Activated T-cell treated with anti-CD3 and anti-CD28 coated beads for 1 hour (primary cell): Measurements from ENCODE around the gene STK16.
A peak's percentile ranks its signal among the peaks of the same experiment; 100 is the strongest.

Source experiments
- DNase-seq: peaks from one replicate; pipeline ENCODE4 v3.0.0-alpha.2; 2020; ENCODE audit warnings: low read depth

Gene STK16

DNA sequence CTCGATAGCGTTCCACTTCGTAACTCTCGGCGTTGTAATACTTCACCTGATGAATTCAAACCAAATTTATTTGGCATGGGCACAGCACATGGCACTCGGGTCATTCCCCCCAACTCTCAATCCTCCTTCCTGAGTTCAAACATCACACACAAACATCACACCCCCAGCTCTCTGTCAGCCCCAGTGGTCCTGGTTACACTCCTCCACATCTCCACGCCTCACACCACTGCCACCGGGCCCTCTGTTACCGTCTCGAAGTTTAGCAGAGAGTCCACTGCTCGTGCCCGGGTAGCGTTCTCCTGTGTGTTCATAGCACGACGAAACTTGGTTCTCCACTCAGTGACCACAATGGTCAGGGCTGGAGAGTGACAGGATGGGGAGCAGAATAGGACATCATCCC is 31.1 kb upstream of the STK16 start:
- DNase-seq, result no peak

DNA sequence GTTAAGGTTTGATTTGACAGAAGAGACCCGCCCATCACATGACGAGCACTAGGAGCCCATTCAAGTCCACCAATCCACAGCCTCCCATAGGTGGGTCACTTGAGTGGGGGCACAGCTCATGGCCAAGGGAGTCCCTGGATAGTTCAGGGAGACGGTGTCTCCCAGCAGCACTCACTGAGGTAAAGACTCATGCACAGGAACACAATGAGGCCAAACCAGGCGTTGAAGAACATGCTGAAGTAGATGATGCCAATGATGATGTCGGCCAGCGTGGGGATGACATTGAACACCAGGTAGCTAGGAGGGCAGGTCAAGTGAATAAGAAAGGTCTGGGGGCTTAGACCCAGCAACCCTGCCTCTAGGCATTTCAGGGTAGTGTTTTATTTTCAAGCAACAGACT is 30.5 kb upstream of the STK16 start:
- no peak for DNase-seq

DNA sequence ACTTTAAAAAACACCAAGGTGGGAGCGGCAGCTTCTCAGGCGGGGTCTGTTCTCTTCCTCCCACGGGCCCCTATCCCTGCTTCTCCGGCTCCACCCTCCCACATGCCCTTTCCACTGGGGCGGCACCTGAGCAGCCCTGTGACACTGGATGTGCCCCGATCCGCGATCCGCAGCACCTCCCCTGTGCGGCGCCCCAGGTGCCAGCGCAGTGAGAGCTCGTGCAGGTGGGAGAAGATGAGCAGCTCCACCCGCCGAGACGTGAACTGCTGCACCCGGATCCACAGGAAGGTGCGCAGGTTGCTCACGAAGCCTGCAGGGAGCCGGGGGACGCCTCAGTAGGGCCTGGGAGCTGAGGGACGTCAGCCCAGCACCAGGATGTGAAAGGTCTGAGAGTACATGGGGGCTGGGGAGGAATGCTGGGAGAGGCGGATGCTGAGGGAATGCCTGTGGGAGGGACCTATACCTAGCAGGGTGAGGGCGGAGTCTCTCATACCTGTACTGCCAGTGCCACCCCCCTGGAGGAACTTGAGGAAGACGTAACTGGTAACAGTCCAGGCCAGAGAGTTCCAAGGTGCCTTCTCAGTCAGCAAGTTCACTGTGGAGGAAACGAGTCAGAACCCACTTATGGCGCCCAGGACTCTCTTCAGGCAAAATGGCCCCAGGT is 29.3 kb upstream of the STK16 start:
- no peak for DNase-seq

- no peak for DNase-seq
Observed at GRCh38 chr2:219216535-219216915, 28.8 kb upstream of the STK16 start.

- no peak for DNase-seq
Observed at GRCh38 chr2:219218217-219218731, 27.0 kb upstream of the STK16 start.

- DNase-seq, result peak; percentile 81
Observed at GRCh38 chr2:219218732-219219701, 26.3 kb upstream of the STK16 start, which contains the start of gene ABCB6. TSS of gene ABCB6 (minus strand) at chr2:219218958. CDS start at chr2:219218673, 285 bp downstream.

GRCh38 chr2:219219784-219220532 is 25.3 kb upstream of the STK16 start:
- no peak for DNase-seq

DNA sequence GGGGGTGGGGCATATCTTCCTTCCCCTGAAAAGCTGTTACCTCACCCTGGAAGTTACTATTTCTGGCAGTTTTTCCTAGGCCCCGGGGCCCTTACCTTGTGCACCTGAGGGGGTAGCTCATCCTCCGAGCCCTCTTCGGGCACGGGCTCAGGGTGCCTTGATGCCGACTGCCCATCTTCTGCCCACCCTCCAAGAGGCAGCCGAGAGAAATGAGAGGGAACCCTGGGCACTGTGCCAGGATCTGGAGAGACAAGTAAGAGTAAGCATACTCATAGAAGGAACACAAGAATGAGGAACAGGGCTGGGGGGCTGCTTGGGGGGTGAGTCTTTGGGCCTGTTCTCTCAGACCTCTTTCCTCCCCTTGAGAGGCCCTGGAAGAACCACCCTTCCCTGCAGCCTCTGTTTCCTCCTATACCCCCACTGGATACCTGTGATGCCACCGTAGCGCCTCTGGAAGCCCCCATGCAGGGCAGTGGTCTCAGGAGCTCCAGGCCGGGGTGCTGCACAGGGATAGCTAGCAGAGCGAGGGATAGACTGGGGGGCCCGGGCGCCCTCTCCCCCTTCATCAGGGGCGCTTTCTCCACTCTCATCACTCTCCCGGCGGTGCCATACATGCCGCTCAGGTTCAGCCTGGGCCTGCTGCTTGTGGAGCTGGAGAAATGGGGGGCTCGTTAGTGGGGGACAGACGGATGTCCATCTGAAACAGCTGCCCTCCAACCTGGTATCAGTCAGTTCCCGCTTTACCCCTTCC is 24.5 kb upstream of the STK16 start:
- no peak for DNase-seq

- DNase-seq, result no peak
Observed at GRCh38 chr2:219221957-219222518, 23.2 kb upstream of the STK16 start.

- no peak for DNase-seq
Observed at GRCh38 chr2:219223831-219224610, 21.3 kb upstream of the STK16 start.

- DNase-seq, result no peak
Observed at GRCh38 chr2:219225350-219225749, 19.9 kb upstream of the STK16 start.

- DNase-seq, result no peak
Observed at GRCh38 chr2:219228041-219228910, 17.0 kb upstream of the STK16 start.

GRCh38 chr2:219228911-219229304 is 16.4 kb upstream of the STK16 start:
- no peak for DNase-seq

DNA sequence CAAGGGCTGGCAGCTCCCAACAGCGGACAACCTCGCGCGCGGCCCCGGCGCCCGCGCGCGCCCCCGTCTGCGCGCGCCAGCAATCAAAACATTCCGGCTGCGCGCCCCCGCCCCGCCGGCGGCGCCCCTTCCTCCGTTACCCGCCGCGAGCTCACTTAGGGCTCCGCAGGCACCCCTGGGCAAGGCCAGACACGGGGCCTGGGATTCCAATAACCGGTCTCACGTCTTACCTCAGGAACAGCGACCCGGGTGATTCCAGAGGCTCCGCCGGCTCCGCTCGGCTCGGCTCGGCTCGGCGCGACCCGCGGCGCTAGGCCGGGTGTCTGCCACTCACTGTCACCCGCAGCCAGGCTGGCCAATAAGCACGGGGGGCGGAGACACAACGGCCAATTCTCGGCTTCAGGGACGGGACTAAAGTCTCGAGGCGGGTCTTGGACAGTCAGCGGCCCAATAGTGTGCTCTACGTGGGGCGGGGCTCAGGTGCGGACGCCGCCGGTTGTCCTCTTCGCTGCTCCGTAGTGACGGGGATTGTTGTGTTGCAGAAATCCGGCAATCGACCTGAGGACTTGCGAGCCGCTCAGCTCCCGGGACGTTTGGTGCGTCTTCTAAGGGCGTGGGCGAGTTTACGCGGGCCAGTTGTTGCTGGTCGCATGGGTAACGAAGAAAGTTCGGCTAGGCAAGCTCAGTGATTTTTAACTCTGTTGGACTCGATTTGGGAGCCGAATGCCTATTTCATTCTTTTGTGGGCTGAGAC is 15.8 kb upstream of the STK16 start, which contains the start of the genes ANKZF1 and ATG9A:
Gene ANKZF1, plus strand, starts transcription at position 502 of the 754 bp plus-strand sequence. CDS start 452 bp downstream, outside the sequence.
Gene ATG9A, minus strand, starts transcription at position 332 of the 754 bp plus-strand sequence. CDS start 1,612 bp downstream, outside the sequence.
- peak; percentile 96 for DNase-seq

DNA sequence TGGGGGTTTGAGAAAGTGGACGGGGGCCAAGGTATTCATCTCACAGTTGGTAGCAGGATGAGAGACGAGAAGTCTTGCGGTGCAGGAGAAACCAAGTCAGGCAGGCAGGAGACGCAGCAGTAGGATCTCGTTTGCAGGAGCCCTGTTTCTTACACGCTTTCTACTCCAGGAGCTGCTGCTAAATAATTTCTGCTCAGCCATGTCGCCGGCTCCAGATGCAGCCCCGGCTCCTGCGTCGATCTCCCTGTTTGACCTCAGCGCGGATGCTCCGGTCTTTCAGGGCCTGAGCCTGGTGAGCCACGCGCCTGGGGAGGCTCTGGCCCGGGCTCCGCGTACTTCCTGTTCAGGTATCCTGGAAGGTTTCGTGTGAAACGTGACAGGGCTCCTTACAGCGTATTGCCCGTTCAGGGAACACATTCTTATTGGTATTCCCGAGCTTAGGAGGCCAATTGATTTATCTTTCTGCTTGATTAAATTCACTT is 15.2 kb upstream of the STK16 start:
- no peak for DNase-seq

DNA sequence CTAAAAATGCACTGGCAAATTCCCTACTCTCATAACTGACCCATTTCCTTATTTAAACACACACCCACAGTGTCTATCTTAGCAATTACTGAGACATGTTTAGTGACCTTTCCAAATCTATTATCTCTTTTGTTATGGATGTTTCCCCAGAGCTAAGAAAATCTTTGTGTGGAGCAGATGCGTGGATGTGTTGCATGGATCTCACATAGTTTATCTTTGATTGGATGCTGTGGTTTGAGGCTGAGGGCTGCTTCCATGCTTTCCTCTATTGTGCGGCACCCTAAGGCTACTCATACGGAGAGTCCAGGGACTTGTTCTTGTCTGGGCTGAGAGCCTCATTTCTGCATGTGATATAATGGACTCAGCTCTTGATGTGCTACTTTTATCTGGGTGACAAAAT is 10.9 kb upstream of the STK16 start:
- no peak for DNase-seq

GRCh38 chr2:219243291-219243761 is 2.0 kb upstream of the STK16 start:
- DNase-seq, result no peak

DNA sequence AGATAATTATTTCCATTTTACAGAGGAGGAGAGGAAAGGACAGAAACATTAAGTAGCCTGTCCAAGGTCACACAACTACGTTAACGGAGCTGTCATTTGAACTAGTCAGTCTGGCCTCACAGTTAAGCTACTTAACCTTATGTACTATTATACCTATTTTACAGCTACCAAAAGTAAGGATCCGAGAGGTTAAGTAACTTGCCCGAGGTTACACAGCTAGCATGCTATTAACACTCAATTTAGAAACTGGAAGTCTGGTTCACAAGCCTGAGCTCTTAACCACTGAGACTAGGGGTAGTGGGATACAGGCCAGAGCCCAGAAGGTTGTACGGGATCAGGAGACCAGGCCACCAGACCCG is 511 bp upstream of the STK16 start:
- DNase-seq, result no peak
